Vagina (tissue), 2 donors: ENCODE results near the gene SERPINE3.

ENCODE experiments used
- CTCF ChIP-seq, 3 experiments: fragments of 450-650 bp in 2 of 3; fragments of 200-600 bp in 1 of 3; sonication (generic) in 1 of 3; IDR thresholded peaks; one replicate each; pipeline ENCODE4 v1.5.1; 2017 to 2019; ENCODE audit warnings: antibody characterized with exemption in 3 of 3, mild to moderate bottlenecking in 2 of 3, moderate library complexity in 2 of 3
- POLR2A ChIP-seq, 2 donors: fragments of 450-650 bp; IDR thresholded peaks; one replicate each; pipeline ENCODE4 v1.6.1; 2017; ENCODE audit warnings: antibody characterized with exemption in 2 of 2, mild to moderate bottlenecking in 2 of 2, moderate library complexity in 2 of 2

GRCh38 chr13:51317262-51317661 is 22.2 kb upstream of the SERPINE3 start:
- TF ChIP-seq CTCF (IDR thresholded peaks at IDR 0.05) (no peak), POLR2A (IDR thresholded peaks at IDR 0.05) (no peak)
